ENCODE measurements around the gene KLHL15. TPM values are rescaled to one million over a fixed set of nuclear protein-coding genes. Genes with fewer than 3 reads are reported as not detected.

KLHL15 gene
- total RNA-seq: 1 to 10 TPM in 3 of 4 donors, under 1 TPM in 1; 0.60 to 6.7 (median 5.3) TPM

DNA sequence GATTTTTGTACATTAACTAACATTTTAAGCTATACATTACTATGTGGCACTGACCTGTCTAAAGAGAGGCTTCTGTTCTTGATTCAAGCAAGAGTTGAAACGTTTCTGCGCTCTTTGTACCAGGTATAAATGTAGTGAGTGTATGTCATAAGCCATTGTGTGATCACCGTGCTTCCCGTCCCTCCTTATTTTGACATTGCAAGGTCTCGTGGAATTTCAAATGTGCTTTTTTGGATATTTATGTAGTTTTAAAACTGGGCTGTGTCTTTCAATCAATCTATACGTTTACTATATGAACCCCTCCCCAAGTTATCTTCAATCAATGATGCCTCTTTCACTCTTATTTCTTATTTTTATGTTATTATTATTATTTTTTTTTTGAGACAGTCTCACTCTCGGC is at the start of gene KLHL15:
TSS of gene KLHL15 (minus strand) at position 101 of the 400 bp plus-strand sequence. CDS start 20,493 bp downstream, outside the sequence.
- WGBS, 2 donors (ENCODE audit: low coverage in 1 of 2): 81% methylated on average over 7 of the region's 7 CpGs; no CpG with 5 or more reads in 1 of the 2 donors
- Histone ChIP-seq H3K36me3 (no peaks in the 10 kb centered on the region), H3K27ac (peak within 1 kb of the TSS; percentile 93 to 98 (median 97)), H3K27me3 (no peaks in the 10 kb centered on the region), H3K9me3 (no peaks in the 10 kb centered on the region), H3K4me3 (peak within 1 kb of the TSS in 3 of 4 donors; percentile 60 to 95 (median 91)), H3K4me1 (peaks cover 0 to 3% (median 0%) of the 10 kb centered on the region in 4 donors)
- in situ Hi-C loops (cut with MboI; ENCODE audit: low pct_ligation_motif_present in 1 of 4, low pct_unique_long_range_greater_than_20kb in 1 of 4, low sequenced_read_pairs in 3 of 4) (loop anchor here in 2 of 4 donors (10.0 to 25.0 kb wide), 2 partner anchors 115 to 122 kb away; partner anchors contain the start of genes APOO (in 2 of the 2) and CXorf58 (in 2 of the 2)), intact Hi-C loops (cut with DNase I; ENCODE audit: low total_unique reads) (no loop called here)
- TF ChIP-seq EP300 (IDR thresholded peaks at IDR 0.05; ENCODE audit: low read depth) (no peak), POLR2A (IDR thresholded peaks at IDR 0.05) (no peak), POLR2AphosphoS5 (IDR thresholded peaks at IDR 0.05) (no peak)
- TF ChIP-seq, protein P1, sequence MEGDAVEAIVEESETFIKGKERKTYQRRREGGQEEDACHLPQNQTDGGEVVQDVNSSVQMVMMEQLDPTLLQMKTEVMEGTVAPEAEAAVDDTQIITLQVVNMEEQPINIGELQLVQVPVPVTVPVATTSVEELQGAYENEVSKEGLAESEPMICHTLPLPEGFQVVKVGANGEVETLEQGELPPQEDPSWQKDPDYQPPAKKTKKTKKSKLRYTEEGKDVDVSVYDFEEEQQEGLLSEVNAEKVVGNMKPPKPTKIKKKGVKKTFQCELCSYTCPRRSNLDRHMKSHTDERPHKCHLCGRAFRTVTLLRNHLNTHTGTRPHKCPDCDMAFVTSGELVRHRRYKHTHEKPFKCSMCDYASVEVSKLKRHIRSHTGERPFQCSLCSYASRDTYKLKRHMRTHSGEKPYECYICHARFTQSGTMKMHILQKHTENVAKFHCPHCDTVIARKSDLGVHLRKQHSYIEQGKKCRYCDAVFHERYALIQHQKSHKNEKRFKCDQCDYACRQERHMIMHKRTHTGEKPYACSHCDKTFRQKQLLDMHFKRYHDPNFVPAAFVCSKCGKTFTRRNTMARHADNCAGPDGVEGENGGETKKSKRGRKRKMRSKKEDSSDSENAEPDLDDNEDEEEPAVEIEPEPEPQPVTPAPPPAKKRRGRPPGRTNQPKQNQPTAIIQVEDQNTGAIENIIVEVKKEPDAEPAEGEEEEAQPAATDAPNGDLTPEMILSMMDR (IDR thresholded peaks at IDR 0.05): no peak
- DNase-seq: no peak

DNA sequence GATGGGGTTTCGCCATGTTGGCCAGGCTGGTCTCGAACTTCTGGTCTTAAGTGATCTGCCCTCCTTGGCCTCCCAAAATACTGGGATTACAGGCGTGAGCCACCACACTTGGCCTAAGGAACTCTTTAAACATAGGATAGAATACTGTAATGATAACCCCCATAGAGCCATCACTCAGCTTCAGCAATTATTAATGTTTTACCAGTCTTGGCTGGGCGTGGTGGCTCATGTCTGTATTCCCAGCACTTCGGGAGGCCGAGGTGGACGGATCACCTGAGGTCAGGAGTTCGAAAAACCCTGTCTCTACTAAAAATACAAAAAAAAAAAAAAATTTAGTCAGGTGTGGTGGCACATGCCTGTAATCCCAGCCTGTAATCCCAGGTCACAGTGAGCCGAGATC is 42.9 kb upstream of the KLHL15 start:
- WGBS, 2 donors (ENCODE audit: low coverage in 1 of 2): 96% methylated on average over 9 of the region's 9 CpGs; no CpG with 5 or more reads in 1 of the 2 donors
- TF ChIP-seq, protein P1 (IDR thresholded peaks at IDR 0.05): no peak
- TF ChIP-seq EP300 (IDR thresholded peaks at IDR 0.05; ENCODE audit: low read depth): no peak
- TF ChIP-seq POLR2AphosphoS5 (IDR thresholded peaks at IDR 0.05): no peak
- TF ChIP-seq POLR2A (IDR thresholded peaks at IDR 0.05): no peak
- intact Hi-C loops (cut with DNase I; ENCODE audit: low total_unique reads): no loop called here
- no peaks in the 10 kb centered on the region for H3K9me3 ChIP-seq
- no peak for DNase-seq
- no peaks in the 10 kb centered on the region for H3K4me1 ChIP-seq
- H3K27me3 ChIP-seq: no peaks in the 10 kb centered on the region
- no peak overlapping the region for H3K4me3 ChIP-seq
- H3K36me3 ChIP-seq: peaks cover 0 to 6% (median 0%) of the 10 kb centered on the region in 4 donors
- H3K27ac ChIP-seq: no peak overlapping the region
- in situ Hi-C loops (cut with MboI; ENCODE audit: low pct_ligation_motif_present in 1 of 4, low pct_unique_long_range_greater_than_20kb in 1 of 4, low sequenced_read_pairs in 3 of 4): loop anchor here in 3 of 4 donors (25.0 kb wide), 2 partner anchors 158 to 383 kb away; partner anchors contain the start of genes APOO (in 1 of the 3) and CXorf58 (in 1 of the 3)

DNA sequence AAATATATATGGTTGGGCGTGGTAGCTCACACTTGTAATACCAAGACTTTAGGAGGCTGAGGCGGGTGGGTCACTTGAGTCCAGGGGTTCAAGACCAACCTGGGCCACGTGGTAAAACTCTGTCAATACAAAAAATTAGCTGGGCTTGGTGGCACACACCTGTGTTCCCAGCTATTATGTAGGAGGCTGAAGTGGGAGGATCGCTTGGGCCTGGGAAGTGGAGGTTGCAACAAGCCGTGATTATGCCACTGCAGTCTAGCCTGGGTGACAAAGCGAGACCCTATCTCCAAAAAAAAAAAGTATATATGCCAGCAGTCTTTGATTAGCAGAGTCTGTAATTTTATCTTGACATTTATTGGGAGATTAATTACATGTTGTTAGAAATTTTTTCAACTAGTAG is 36.5 kb upstream of the KLHL15 start:
- Histone ChIP-seq H3K36me3 (no peaks in the 10 kb centered on the region), H3K4me1 (no peaks in the 10 kb centered on the region), H3K27me3 (no peaks in the 10 kb centered on the region), H3K9me3 (no peaks in the 10 kb centered on the region), H3K4me3 (no peak overlapping the region), H3K27ac (no peak overlapping the region)
- 90% methylated on average over 6 of the region's 6 CpGs; no CpG with 5 or more reads in 1 of the 2 donors for WGBS, 2 donors (ENCODE audit: low coverage in 1 of 2)
- DNase-seq: no peak
- TF ChIP-seq POLR2AphosphoS5 (IDR thresholded peaks at IDR 0.05): no peak
- TF ChIP-seq, protein P1 (IDR thresholded peaks at IDR 0.05): no peak
- TF ChIP-seq POLR2A (IDR thresholded peaks at IDR 0.05): no peak
- no peak for TF ChIP-seq EP300 (IDR thresholded peaks at IDR 0.05; ENCODE audit: low read depth)
- intact Hi-C loops (cut with DNase I; ENCODE audit: low total_unique reads) (no loop called here), in situ Hi-C loops (cut with MboI; ENCODE audit: low pct_ligation_motif_present in 1 of 4, low pct_unique_long_range_greater_than_20kb in 1 of 4, low sequenced_read_pairs in 3 of 4) (loop anchor here in 3 of 4 donors (25.0 kb wide), 2 partner anchors 151 to 376 kb away; partner anchors contain the start of genes APOO (in 1 of the 3) and CXorf58 (in 1 of the 3))

DNA sequence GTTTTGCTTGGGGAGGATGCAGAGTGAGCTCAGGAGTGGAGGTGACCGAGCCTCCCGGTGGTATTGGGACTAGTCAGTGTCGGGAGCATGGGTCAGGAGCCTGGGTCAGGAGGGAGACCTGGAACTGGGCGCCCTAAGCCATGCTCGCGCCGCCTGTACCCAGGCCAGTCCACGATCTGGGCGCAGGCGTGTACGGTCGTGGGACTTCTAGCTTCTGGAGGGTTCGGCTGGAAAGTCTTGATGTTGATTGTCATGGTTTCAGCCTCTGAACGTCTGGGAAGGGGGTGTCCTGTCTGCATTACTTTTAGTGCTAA is 28.0 kb upstream of the KLHL15 start:
- WGBS, 2 donors (ENCODE audit: low coverage in 1 of 2): 17% methylated on average over 14 of the region's 14 CpGs; no CpG with 5 or more reads in 1 of the 2 donors
- H3K4me1 ChIP-seq: peaks cover 0 to 6% (median 0%) of the 10 kb centered on the region in 4 donors
- H3K4me3 ChIP-seq: peak overlapping the region in 2 of 4 donors; percentile 70 to 80
- TF ChIP-seq, protein P1 (IDR thresholded peaks at IDR 0.05): no peak
- TF ChIP-seq POLR2A (IDR thresholded peaks at IDR 0.05) (no peak), EP300 (IDR thresholded peaks at IDR 0.05; ENCODE audit: low read depth) (no peak), POLR2AphosphoS5 (IDR thresholded peaks at IDR 0.05) (no peak)
- in situ Hi-C loops (cut with MboI; ENCODE audit: low pct_ligation_motif_present in 1 of 4, low pct_unique_long_range_greater_than_20kb in 1 of 4, low sequenced_read_pairs in 3 of 4) (loop anchor here in 3 of 4 donors (25.0 kb wide), 2 partner anchors 143 to 368 kb away; partner anchors contain the start of genes APOO (in 1 of the 3) and CXorf58 (in 1 of the 3)), intact Hi-C loops (cut with DNase I; ENCODE audit: low total_unique reads) (loop anchor here (10.0 kb wide), 1 partner anchor 100 kb away; no protein-coding TSS in a partner anchor)
- no peaks in the 10 kb centered on the region for H3K36me3 ChIP-seq
- peak overlapping the region in 2 of 4 donors; percentile 89 to 92 for H3K27ac ChIP-seq
- DNase-seq: no peak
- no peaks in the 10 kb centered on the region for H3K9me3 ChIP-seq
- no peaks in the 10 kb centered on the region for H3K27me3 ChIP-seq
